ENCODE results near the gene SLC39A1. TPM values are rescaled to one million over a fixed set of nuclear protein-coding genes. Genes with fewer than 3 reads are reported as not detected.

The SLC39A1 gene
- total RNA-seq, 1 experiment from 2014 or later, result 124 TPM

GRCh38 chr1:153978274-153978909 lies 15.1 kb upstream of the SLC39A1 start:
- no peak for TF ChIP-seq CTCF (IDR thresholded peaks at IDR 0.05; ENCODE audit: unreplicated experiment)
- BruUV-seq (replicated peaks), result no TSS peak

DNA sequence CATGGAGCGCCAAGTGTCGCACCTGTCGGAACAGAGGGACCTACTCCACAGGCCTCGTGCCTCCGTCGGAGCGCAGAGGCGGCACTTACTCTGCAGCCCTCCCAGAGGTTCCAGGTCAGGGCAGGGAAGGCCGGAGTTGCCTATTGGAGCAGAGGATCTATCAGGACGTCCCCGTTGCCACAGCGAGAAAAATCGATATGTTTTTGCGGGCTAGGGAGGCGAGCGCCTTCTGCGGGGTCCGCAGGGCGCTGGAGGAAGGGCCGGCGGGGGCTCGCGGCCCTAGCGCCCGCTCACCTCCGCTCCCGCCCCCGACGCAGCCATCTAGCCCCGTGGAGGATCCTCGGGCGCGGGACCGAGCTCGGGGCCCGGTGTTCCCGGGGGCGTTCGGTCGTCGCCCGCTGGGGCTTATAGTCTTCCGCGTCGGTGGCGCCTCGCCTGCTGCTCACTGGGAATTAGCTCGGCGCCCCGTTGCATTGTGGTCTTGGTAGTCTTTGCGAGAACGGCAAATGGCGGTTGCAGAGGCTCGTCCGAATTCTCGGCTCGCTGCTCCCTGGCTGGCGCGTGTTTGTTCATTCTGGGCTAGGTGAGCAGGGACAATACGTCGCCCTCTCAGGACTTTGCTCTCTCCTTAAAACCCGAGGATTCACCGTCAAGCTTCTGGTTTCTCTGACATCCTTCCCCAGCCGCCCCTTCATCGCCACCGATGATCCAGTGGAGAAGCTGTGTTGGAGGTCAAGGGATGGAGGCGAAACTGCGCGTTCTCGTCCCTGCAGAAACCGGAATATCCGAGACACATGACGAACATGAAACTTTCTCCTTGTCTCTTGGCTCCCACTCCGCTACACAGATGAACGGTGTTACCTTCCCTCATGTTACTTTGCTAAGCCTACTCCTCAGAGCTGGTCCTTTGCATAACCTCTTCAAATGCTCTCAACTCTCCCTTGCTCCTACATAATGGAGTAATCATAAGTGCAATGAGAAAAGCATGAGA lies 14.2 kb upstream of the SLC39A1 start, which contains the start of gene JTB:
Gene JTB, minus strand, starts transcription at position 425 of the 991 bp plus-strand sequence. Its CDS starts 422 bp downstream, at position 3.
- ChIA-PET CTCF (interaction anchor here (0.6 to 5.2 kb wide), 16 partner anchors 11 to 1498 kb away, joined by 3 to 64 read pairs (median 5); partner anchors contain the start of genes CREB3L4, DENND4B, GATAD2B and RAB13), POLR2A (interaction anchor here (0.6 to 9.6 kb wide), 51 partner anchors 13 to 1152 kb away, joined by 3 to 647 read pairs (median 4); partner anchors contain the start of genes CHTOP, CREB3L4, CRTC2 and DENND4B)
- H3K27me3 Mint-ChIP-seq (ENCODE audit: insufficient read depth, unreplicated experiment), result no peaks in the 10 kb centered on the region
- no peak for TF ChIP-seq CTCF (IDR thresholded peaks at IDR 0.05; ENCODE audit: unreplicated experiment)
- BruUV-seq (replicated peaks), result TSS peak; percentile 62
- H3K4me3 Mint-ChIP-seq (ENCODE audit: unreplicated experiment), result peak within 1 kb of the TSS; percentile 98
- intact Hi-C loops (cut with micrococcal nuclease), result no loop called here
- peaks cover 63% of the 10 kb centered on the region for H3K36me3 Mint-ChIP-seq (ENCODE audit: insufficient read depth, unreplicated experiment)
- peak; percentile 93 for DNase-seq (ENCODE audit: unreplicated experiment)
- H3K27ac Mint-ChIP-seq (ENCODE audit: low read depth, unreplicated experiment), result peak within 1 kb of the TSS; percentile 96
- no peaks in the 10 kb centered on the region for H3K9me3 Mint-ChIP-seq (ENCODE audit: unreplicated experiment)
- H3K4me1 Mint-ChIP-seq (ENCODE audit: insufficient read depth, unreplicated experiment), result peaks cover 23% of the 10 kb centered on the region

More at GRCh38 chr1:153978274-153978909, 15.1 kb upstream of the SLC39A1 start:
- intact Hi-C loops (cut with micrococcal nuclease), result no loop called here
- Mint-ChIP-seq H3K36me3 (ENCODE audit: insufficient read depth, unreplicated experiment) (peaks cover 55% of the 10 kb centered on the region), H3K27ac (ENCODE audit: low read depth, unreplicated experiment) (peak overlapping the region; percentile 96), H3K27me3 (ENCODE audit: insufficient read depth, unreplicated experiment) (no peaks in the 10 kb centered on the region), H3K9me3 (ENCODE audit: unreplicated experiment) (no peaks in the 10 kb centered on the region), H3K4me1 (ENCODE audit: insufficient read depth, unreplicated experiment) (peaks cover 23% of the 10 kb centered on the region), H3K4me3 (ENCODE audit: unreplicated experiment) (peak overlapping the region; percentile 98)
- ChIA-PET CTCF (interaction anchor here (0.6 to 5.2 kb wide), 16 partner anchors 10 to 1499 kb away, joined by 3 to 64 read pairs (median 4); partner anchors contain the start of genes CREB3L4, DENND4B, GATAD2B and RAB13), POLR2A (interaction anchor here (0.7 to 9.6 kb wide), 30 partner anchors 12 to 1151 kb away, joined by 3 to 647 read pairs (median 5); partner anchors contain the start of genes CHTOP, CREB3L4, CRTC2 and DENND4B)
- no peak for DNase-seq (ENCODE audit: unreplicated experiment)

GRCh38 chr1:153976819-153977249 lies 13.5 kb upstream of the SLC39A1 start:
- H3K27me3 Mint-ChIP-seq (ENCODE audit: insufficient read depth, unreplicated experiment), result no peaks in the 10 kb centered on the region
- ChIA-PET CTCF (interaction anchor here (0.6 to 5.2 kb wide), 7 partner anchors 10 to 1019 kb away, joined by 3 to 64 read pairs (median 6); partner anchors contain the start of genes CREB3L4, RAB13 and RPS27), POLR2A (interaction anchor here (0.5 to 9.6 kb wide), 41 partner anchors 14 to 1149 kb away, joined by 3 to 647 read pairs (median 4); partner anchors contain the start of genes CHTOP, CREB3L4, CRTC2 and DENND4B)
- TF ChIP-seq CTCF (IDR thresholded peaks at IDR 0.05; ENCODE audit: unreplicated experiment), result no peak
- peaks cover 23% of the 10 kb centered on the region for H3K4me1 Mint-ChIP-seq (ENCODE audit: insufficient read depth, unreplicated experiment)
- intact Hi-C loops (cut with micrococcal nuclease), result no loop called here
- peak overlapping the region; percentile 96 for H3K27ac Mint-ChIP-seq (ENCODE audit: low read depth, unreplicated experiment)
- peak overlapping the region; percentile 98 for H3K4me3 Mint-ChIP-seq (ENCODE audit: unreplicated experiment)
- peaks cover 64% of the 10 kb centered on the region for H3K36me3 Mint-ChIP-seq (ENCODE audit: insufficient read depth, unreplicated experiment)
- DNase-seq (ENCODE audit: unreplicated experiment), result peak; percentile 26
- no peaks in the 10 kb centered on the region for H3K9me3 Mint-ChIP-seq (ENCODE audit: unreplicated experiment)
- no TSS peak for BruUV-seq (replicated peaks)
